ENCODE data around the gene EVA1C. TPM values are rescaled to one million over a fixed set of nuclear protein-coding genes. Genes with fewer than 3 reads are reported as not detected.
"Not testable (repeated sequence)": the region's sequence is repeated elsewhere in the genome, so short reads cannot be mapped to it uniquely, and the experiment has no call there.

EVA1C gene
- total RNA-seq, 6 experiments from 2014 or later, result 2.7 to 13.8 (median 11.3) TPM

DNA sequence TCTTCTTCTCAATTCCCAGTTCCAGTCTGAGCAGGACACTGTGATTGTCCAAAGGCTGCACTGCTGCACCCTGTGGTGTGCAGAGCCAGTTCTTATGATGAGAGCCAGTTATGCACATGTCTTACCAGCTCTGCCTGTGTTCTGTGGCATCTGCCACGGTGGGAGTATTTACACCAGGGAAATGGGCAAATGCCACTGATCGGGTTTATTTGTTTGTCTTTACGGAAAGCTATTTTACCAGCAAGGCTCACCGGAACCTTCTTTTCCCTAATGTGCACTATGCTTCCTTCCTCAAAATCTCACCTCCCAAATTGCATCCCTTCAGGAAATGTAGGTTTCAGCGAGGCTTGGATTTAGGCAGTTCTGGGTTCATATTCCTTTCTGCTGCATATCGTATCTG is 49.0 kb downstream of the EVA1C start:
- TF ChIP-seq, protein P1, sequence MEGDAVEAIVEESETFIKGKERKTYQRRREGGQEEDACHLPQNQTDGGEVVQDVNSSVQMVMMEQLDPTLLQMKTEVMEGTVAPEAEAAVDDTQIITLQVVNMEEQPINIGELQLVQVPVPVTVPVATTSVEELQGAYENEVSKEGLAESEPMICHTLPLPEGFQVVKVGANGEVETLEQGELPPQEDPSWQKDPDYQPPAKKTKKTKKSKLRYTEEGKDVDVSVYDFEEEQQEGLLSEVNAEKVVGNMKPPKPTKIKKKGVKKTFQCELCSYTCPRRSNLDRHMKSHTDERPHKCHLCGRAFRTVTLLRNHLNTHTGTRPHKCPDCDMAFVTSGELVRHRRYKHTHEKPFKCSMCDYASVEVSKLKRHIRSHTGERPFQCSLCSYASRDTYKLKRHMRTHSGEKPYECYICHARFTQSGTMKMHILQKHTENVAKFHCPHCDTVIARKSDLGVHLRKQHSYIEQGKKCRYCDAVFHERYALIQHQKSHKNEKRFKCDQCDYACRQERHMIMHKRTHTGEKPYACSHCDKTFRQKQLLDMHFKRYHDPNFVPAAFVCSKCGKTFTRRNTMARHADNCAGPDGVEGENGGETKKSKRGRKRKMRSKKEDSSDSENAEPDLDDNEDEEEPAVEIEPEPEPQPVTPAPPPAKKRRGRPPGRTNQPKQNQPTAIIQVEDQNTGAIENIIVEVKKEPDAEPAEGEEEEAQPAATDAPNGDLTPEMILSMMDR (IDR thresholded peaks at IDR 0.05), result no peak
- Mint-ChIP-seq H3K27ac (no peak overlapping the region), H3K36me3 (ENCODE audit: low read depth) (peaks cover 11% of the 10 kb centered on the region; the same call in 1 of the 2 replicates), H3K9me3 (no peaks in the 10 kb centered on the region), H3K27me3 (ENCODE audit: insufficient read depth) (peaks cover 2% of the 10 kb centered on the region; the same call in 1 of the 2 replicates), H3K4me3 (no peak overlapping the region), H3K4me1 (ENCODE audit: low read depth) (peaks cover 45% of the 10 kb centered on the region)
- no peak for DNase-seq

DNA sequence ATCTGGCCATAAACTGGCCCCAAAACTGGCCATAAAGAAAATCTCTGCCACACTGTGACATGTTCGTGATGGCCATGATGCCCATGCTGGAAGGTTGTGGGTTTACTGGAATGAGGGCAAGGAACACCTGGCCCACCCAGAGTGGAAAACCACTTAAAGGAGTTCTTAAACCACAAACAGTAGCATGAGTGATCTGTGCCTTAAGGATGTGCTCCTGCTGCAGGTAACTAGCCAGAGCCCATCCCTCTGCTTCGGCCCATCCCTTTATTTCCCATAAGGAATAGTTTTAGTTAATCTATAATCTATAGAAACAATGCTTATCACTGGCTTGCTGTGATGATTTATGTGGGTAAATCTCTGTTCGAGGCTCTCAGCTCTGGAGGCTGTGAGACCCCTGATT is 50.1 kb downstream of the EVA1C start:
- peaks cover 35% of the 10 kb centered on the region for H3K4me1 Mint-ChIP-seq (ENCODE audit: low read depth)
- 0 out of 2 replicates have a peak overlapping the region, but pooled peaks have one; percentile 99 for H3K27ac Mint-ChIP-seq
- H3K4me3 Mint-ChIP-seq, result not testable (repeated sequence)

DNA sequence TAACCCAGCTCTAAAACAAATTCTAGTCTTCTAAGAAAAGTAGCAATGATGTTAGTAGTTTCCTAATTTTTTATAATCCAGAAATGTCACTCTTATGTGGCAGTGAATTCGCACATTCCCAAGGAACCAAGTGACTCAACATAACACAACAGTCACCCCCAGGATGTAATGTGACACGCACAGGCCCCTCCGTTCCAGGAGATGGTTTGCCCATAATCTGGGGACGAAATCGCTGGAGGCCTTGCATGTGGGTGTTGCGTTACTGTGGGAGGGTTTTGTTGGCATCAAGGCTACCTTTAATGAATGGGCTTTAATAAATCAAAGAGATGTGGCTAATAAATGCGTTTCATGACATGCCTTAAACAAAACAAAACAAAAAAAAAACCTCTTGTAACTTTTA is 50.9 kb downstream of the EVA1C start:
- peak overlapping the region; percentile 99 for H3K27ac Mint-ChIP-seq
- no peaks in the 10 kb centered on the region for H3K9me3 Mint-ChIP-seq
- peaks cover 29% of the 10 kb centered on the region for H3K4me1 Mint-ChIP-seq (ENCODE audit: low read depth)
- TF ChIP-seq, protein P1 (IDR thresholded peaks at IDR 0.05), result no peak
- no peak overlapping the region; the same call in 1 of the 2 replicates for H3K4me3 Mint-ChIP-seq
- peaks cover 11% of the 10 kb centered on the region; the same call in 1 of the 2 replicates for H3K36me3 Mint-ChIP-seq (ENCODE audit: low read depth)
- peak; percentile 26 for DNase-seq
- peaks cover 2% of the 10 kb centered on the region; the same call in 1 of the 2 replicates for H3K27me3 Mint-ChIP-seq (ENCODE audit: insufficient read depth)

More for the DNA sequence above, 50.1 kb downstream of the EVA1C start:
- not testable (repeated sequence) for DNase-seq; H3K9me3 Mint-ChIP-seq; H3K27me3 Mint-ChIP-seq (ENCODE audit: insufficient read depth)
- H3K36me3 Mint-ChIP-seq (ENCODE audit: low read depth), result peaks cover 11% of the 10 kb centered on the region; the same call in 1 of the 2 replicates

DNA sequence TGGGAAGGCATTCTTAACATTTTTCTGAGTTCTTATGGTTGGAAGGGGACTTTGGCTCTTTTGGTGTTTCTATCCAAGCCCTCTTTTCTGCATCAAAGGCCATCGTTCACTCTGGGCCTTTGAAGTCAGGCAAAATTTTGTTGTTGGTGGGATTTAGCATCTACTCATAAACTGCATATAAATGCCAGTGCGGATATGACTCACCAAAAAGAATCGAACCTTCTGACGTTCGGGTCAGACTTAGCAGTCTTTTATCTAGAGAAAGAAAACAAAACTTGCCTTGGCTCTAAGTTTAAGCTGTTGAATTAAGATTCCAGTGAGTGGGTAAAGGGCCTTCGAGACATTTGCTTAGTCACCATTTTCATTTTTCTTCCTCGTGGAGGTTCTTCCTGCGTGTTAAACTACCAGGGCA is 51.4 kb downstream of the EVA1C start:
- Mint-ChIP-seq H3K4me3 (peak overlapping the region; percentile 74), H3K4me1 (ENCODE audit: low read depth) (peaks cover 29% of the 10 kb centered on the region), H3K9me3 (no peaks in the 10 kb centered on the region), H3K36me3 (ENCODE audit: low read depth) (peaks cover 11% of the 10 kb centered on the region; the same call in 1 of the 2 replicates), H3K27ac (peak overlapping the region; percentile 99), H3K27me3 (ENCODE audit: insufficient read depth) (peaks cover 2% of the 10 kb centered on the region; the same call in 1 of the 2 replicates)
- TF ChIP-seq, protein P1 (IDR thresholded peaks at IDR 0.05), result no peak
- peak; percentile 87 for DNase-seq

DNA sequence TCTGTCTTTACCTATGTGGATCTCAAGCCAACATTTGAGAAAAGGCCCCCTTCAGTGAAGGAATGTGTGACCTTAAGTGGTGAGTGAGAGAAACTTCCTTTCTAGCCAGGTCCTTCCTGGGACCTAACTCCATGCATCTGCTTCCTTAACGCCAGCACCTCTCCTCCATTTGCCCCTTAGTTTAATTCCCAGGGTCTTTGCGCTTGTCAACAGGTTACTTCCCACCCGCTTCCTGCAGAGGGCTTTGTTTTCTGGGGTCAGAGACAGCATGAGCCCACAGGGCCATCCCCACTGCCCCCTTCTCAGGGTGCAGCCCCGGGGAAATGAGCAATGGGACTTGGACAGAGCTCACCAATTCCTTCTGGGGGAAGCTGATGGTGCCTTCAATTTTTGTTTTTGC is 54.8 kb downstream of the EVA1C start:
- DNase-seq, result no peak
- Mint-ChIP-seq H3K36me3 (ENCODE audit: low read depth) (no peaks in the 10 kb centered on the region; the same call in 1 of the 2 replicates), H3K27me3 (ENCODE audit: insufficient read depth) (peaks cover 5% of the 10 kb centered on the region), H3K9me3 (no peaks in the 10 kb centered on the region), H3K4me1 (ENCODE audit: low read depth) (peaks cover 24% of the 10 kb centered on the region), H3K27ac (no peak overlapping the region), H3K4me3 (no peak overlapping the region)
- TF ChIP-seq, protein P1 (IDR thresholded peaks at IDR 0.05), result no peak

DNA sequence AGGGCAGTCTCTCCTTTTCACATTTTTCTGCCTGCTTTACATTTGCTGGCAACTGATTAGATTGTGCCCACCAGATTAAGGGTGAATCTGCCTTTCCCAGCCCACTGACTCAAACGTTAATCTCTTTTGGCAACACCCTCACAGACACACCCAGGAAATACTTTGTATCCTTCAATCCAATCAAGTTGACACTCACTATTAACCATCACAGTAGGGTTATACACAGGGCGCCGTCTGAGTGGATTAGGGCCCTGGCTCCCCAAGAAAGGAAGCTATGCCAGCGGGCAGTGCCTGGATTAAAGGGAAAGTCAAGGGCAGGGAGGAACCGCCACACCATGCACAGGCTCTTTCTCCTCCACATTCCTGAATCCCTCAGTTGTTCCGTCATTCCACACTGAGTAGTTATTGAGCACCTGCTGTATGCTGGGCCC is 56.2 kb downstream of the EVA1C start:
- peaks cover 4% of the 10 kb centered on the region; the same call in 1 of the 2 replicates for H3K36me3 Mint-ChIP-seq (ENCODE audit: low read depth)
- H3K4me1 Mint-ChIP-seq (ENCODE audit: low read depth), result peaks cover 17% of the 10 kb centered on the region
- H3K27ac Mint-ChIP-seq, result no peak overlapping the region
- no peak overlapping the region for H3K4me3 Mint-ChIP-seq
- peaks cover 5% of the 10 kb centered on the region for H3K27me3 Mint-ChIP-seq (ENCODE audit: insufficient read depth)
- no peaks in the 10 kb centered on the region for H3K9me3 Mint-ChIP-seq
- DNase-seq, result no peak
- TF ChIP-seq, protein P1 (IDR thresholded peaks at IDR 0.05), result no peak
